DND-41 (cell line): Measurements from ENCODE around the gene RASGRP4.
"Not testable (repeated sequence)": the region's sequence is repeated elsewhere in the genome, so short reads cannot be mapped to it uniquely, and the experiment has no call there.

Experiments
- ATAC-seq: fragments of 200-7000 bp; cut with Tn5 transposase; 3 replicates; pipeline ENCODE4 v1.9.1; 2021; ENCODE audit warnings: low read depth; ENCODE audit not compliant: insufficient read depth
- DNase-seq: peaks from one replicate; pipeline ENCODE4 v3.0.0-alpha.2; 2020
- H2AFZ ChIP-seq: 2 replicates; pipeline ENCODE4 v1.6.0; 2012; ENCODE audit warnings: low read depth, low read length
- H3K27ac ChIP-seq: 2 replicates; pipeline ENCODE4 v1.5.1; 2012; ENCODE audit warnings: low read length, inconsistent platforms
- H3K27me3 ChIP-seq: fragments of 200-600 bp; sonication (generic); 2 replicates; pipeline ENCODE4 v1.6.0; 2012; ENCODE audit warnings: low read length, mild to moderate bottlenecking, inconsistent platforms; ENCODE audit not compliant: insufficient read depth, poor library complexity
- H3K36me3 ChIP-seq: 2 replicates; pipeline ENCODE4 v1.5.1; 2012; ENCODE audit warnings: low read length, inconsistent platforms; ENCODE audit not compliant: insufficient read depth
- H3K4me1 ChIP-seq: 2 replicates; pipeline ENCODE4 v1.5.1; 2012; ENCODE audit warnings: mild to moderate bottlenecking, low read length; ENCODE audit not compliant: insufficient read depth
- H3K4me2 ChIP-seq: 2 replicates; pipeline ENCODE4 v1.6.0; 2012; ENCODE audit warnings: mild to moderate bottlenecking, moderate library complexity, low read length, inconsistent platforms; ENCODE audit not compliant: insufficient read depth
- H3K4me3 ChIP-seq, 2 experiments: fragments of 200-600 bp in 1 of 2; shearing (Covaris generic) in 1 of 2; 2 replicates each; pipeline ENCODE4 v1.5.1; 2012 to 2016; ENCODE audit warnings: inconsistent platforms in 2 of 2, low read length in 2 of 2, mild to moderate bottlenecking in 2 of 2, low read depth in 1 of 2, moderate library complexity in 1 of 2
- H3K79me2 ChIP-seq: 2 replicates; pipeline ENCODE4 v1.6.0; 2012; ENCODE audit warnings: low read length, inconsistent platforms; ENCODE audit not compliant: insufficient read depth
- H3K9ac ChIP-seq: 2 replicates; pipeline ENCODE4 v1.6.0; 2012; ENCODE audit warnings: low read depth, mild to moderate bottlenecking, inconsistent platforms, low read length, moderate library complexity
- H3K9me3 ChIP-seq: 2 replicates; pipeline ENCODE4 v1.5.1; 2012; ENCODE audit warnings: low read length, moderate library complexity, mild to moderate bottlenecking, inconsistent platforms; ENCODE audit not compliant: insufficient read depth, severe bottlenecking
- H4K20me1 ChIP-seq: 2 replicates; pipeline ENCODE4 v1.6.0; 2012; ENCODE audit warnings: low read length; ENCODE audit not compliant: insufficient read depth
- EZH2 ChIP-seq: IDR thresholded peaks from 3 replicates; pipeline ENCODE4 v1.6.1; 2012; ENCODE audit warnings: borderline replicate concordance, low read depth, mild to moderate bottlenecking, moderate library complexity, low read length, inconsistent platforms; ENCODE audit not compliant: severe bottlenecking
- TF ChIP-seq, protein P1 (sequence below): IDR thresholded peaks from 2 replicates; pipeline ENCODE4 v1.5.1; 2012; ENCODE audit warnings: borderline replicate concordance, low read length, moderate library complexity, mild to moderate bottlenecking; ENCODE audit not compliant: poor library complexity, severe bottlenecking; ENCODE audit errors: extremely low read depth

RASGRP4 gene

DNA sequence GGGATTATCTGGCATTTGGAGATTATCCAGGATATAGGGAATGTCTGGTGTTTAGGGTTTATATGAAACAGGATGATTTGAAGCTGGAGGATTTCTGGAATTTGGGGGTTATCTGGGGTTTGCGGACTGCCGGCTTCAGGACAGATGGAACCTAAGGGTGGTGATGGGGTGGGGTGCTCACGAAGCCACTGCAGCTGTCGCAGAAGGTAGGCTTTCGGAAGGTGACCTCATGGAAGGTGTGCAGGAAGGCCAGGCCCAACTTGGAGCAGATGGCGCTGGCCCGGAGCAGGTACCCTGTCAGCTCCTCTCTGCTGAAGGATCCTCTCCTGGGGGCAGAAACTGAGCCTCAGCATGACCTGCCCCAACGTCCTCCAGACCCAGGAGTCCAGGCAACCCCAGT, 13.5 kb downstream of the RASGRP4 start:
- Histone ChIP-seq H3K4me1 (no peaks in the 10 kb centered on the region), H3K4me3 (no peak overlapping the region), H4K20me1 (peaks cover 3% of the 10 kb centered on the region; the same call in 1 of the 2 replicates)

GRCh38 chr19:38411898-38412297, 14.1 kb downstream of the RASGRP4 start:
- not testable (repeated sequence) for DNase-seq, H3K4me3 ChIP-seq, ATAC-seq, H2AFZ ChIP-seq, H3K9me3 ChIP-seq, H3K27me3 ChIP-seq, H3K9ac ChIP-seq, H3K4me2 ChIP-seq, H3K4me1 ChIP-seq, H3K36me3 ChIP-seq, H3K79me2 ChIP-seq, H4K20me1 ChIP-seq, H3K27ac ChIP-seq

More for the DNA sequence above, 13.5 kb downstream of the RASGRP4 start:
- Histone ChIP-seq H3K36me3 (no peaks in the 10 kb centered on the region), H3K4me2 (no peak overlapping the region), H3K9me3 (no peaks in the 10 kb centered on the region), H3K79me2 (no peaks in the 10 kb centered on the region), H3K27ac (no peak overlapping the region), H3K9ac (no peak overlapping the region), H2AFZ (no peak overlapping the region), H3K27me3 (no peaks in the 10 kb centered on the region)
- TF ChIP-seq, protein P1, sequence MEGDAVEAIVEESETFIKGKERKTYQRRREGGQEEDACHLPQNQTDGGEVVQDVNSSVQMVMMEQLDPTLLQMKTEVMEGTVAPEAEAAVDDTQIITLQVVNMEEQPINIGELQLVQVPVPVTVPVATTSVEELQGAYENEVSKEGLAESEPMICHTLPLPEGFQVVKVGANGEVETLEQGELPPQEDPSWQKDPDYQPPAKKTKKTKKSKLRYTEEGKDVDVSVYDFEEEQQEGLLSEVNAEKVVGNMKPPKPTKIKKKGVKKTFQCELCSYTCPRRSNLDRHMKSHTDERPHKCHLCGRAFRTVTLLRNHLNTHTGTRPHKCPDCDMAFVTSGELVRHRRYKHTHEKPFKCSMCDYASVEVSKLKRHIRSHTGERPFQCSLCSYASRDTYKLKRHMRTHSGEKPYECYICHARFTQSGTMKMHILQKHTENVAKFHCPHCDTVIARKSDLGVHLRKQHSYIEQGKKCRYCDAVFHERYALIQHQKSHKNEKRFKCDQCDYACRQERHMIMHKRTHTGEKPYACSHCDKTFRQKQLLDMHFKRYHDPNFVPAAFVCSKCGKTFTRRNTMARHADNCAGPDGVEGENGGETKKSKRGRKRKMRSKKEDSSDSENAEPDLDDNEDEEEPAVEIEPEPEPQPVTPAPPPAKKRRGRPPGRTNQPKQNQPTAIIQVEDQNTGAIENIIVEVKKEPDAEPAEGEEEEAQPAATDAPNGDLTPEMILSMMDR = no peak
- TF ChIP-seq EZH2 = no peak
- ATAC-seq (no peak), DNase-seq (no peak)

DNA sequence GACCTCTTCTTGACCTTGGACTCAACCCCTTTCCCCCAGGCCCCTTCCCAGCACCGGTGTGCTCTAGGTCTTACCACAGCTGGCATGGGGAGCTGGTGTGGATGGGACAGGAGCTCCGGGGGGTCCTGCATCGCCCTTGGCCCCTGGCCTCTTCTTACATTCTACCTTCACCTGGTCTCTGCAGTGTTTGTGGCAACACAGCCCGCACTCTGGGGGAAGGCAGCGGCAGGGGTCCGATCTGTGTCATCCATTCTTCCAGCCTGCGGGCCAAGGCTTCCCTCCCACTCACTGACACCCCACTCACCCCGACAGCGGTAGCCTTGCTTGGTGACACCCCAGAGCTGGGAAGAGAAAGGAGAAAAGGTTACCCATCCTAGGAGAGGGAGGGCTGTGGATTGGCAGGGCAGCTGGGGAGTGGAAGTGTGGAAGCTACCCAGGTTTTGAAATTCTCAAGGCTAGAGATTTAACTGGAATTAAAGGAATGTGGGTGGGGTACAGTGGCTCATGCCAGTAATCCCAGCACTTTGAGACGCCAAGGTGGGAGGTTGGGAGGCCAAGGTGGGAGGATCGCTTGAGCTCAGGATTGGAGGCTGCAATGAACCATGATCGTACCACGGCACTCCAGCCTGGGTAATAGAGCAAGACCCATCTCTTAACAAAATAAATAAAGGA, 14.8 kb downstream of the RASGRP4 start:
- DNase-seq (no peak), ATAC-seq (no peak)
- H3K9me3 ChIP-seq = no peaks in the 10 kb centered on the region
- H3K79me2 ChIP-seq = no peaks in the 10 kb centered on the region
- no peak for TF ChIP-seq EZH2
- TF ChIP-seq, protein P1 = no peak
- no peaks in the 10 kb centered on the region for H3K27me3 ChIP-seq
- no peak overlapping the region for H3K4me2 ChIP-seq
- no peak overlapping the region for H3K4me3 ChIP-seq
- no peaks in the 10 kb centered on the region for H4K20me1 ChIP-seq
- no peak overlapping the region for H3K9ac ChIP-seq
- H3K4me1 ChIP-seq = no peaks in the 10 kb centered on the region
- H3K36me3 ChIP-seq = peaks cover 9% of the 10 kb centered on the region
- no peak overlapping the region for H2AFZ ChIP-seq
- H3K27ac ChIP-seq = no peak overlapping the region

DNA sequence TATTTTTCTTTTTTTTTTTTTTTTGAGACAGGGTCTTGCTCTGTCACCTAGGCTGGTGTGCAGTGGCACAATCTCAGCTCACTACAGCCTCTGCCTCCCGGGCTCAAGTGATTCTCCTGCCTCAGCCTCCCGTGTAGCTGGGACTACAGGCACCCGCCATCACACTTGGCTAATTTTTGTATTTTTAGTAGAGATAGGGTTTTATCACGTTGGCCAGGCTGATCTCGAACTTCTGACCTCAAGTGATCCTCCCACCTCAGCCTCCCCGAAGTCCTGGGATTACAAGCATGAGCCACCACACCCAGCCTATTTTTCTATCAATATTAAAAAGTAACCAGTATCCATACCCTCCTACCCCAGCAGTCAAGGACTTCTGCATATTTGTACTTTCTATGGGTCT, 15.6 kb downstream of the RASGRP4 start:
- not testable (repeated sequence) for H3K4me2 ChIP-seq, H3K79me2 ChIP-seq, H2AFZ ChIP-seq, H3K27me3 ChIP-seq, H3K9ac ChIP-seq, ATAC-seq, H3K4me1 ChIP-seq, DNase-seq, H3K9me3 ChIP-seq, H3K4me3 ChIP-seq, H4K20me1 ChIP-seq, H3K27ac ChIP-seq
- peaks cover 11% of the 10 kb centered on the region for H3K36me3 ChIP-seq
